HG03108 (cell line): ENCODE data around the gene PI4KA.
"Not testable (repeated sequence)": the region's sequence is repeated elsewhere in the genome, so short reads cannot be mapped to it uniquely, and the experiment has no call there.

ENCODE experiments used
- ATAC-seq: cut with Tn5 transposase; IDR thresholded peaks from one replicate; pipeline ENCODE4 v1.9.1; 2021; ENCODE audit warnings: moderate library complexity; ENCODE audit not compliant: unreplicated experiment

Gene PI4KA

GRCh38 chr22:20852076-20852475 is 6.5 kb downstream of the PI4KA start:
- no peak for ATAC-seq

GRCh38 chr22:20847318-20847822 is 11.2 kb downstream of the PI4KA start:
- ATAC-seq: no peak

GRCh38 chr22:20844055-20845037 is 14.3 kb downstream of the PI4KA start:
- no peak for ATAC-seq

GRCh38 chr22:20843501-20843900 is 15.1 kb downstream of the PI4KA start:
- no peak for ATAC-seq

GRCh38 chr22:20840646-20841371 is 17.8 kb downstream of the PI4KA start:
- ATAC-seq: no peak

- no peak for ATAC-seq
Observed at GRCh38 chr22:20839837-20840645, 18.6 kb downstream of the PI4KA start.

- ATAC-seq: not testable (repeated sequence)
Observed at GRCh38 chr22:20839354-20839753, 19.3 kb downstream of the PI4KA start.

- no peak for ATAC-seq
Observed at GRCh38 chr22:20836987-20837823, 21.4 kb downstream of the PI4KA start.

- no peak for ATAC-seq
Observed at GRCh38 chr22:20834725-20835124, 23.9 kb downstream of the PI4KA start.

- no peak for ATAC-seq
Observed at GRCh38 chr22:20834206-20834605, 24.4 kb downstream of the PI4KA start.

- ATAC-seq: no peak
Observed at GRCh38 chr22:20833225-20833665, 25.4 kb downstream of the PI4KA start.

- ATAC-seq: no peak
Observed at GRCh38 chr22:20829491-20830134, 29.0 kb downstream of the PI4KA start.

GRCh38 chr22:20826373-20827152 is 32.0 kb downstream of the PI4KA start:
- ATAC-seq: not testable (repeated sequence)

- ATAC-seq: no peak
Observed at GRCh38 chr22:20825624-20826023, 33.0 kb downstream of the PI4KA start.

- not testable (repeated sequence) for ATAC-seq
Observed at GRCh38 chr22:20825216-20825615, 33.4 kb downstream of the PI4KA start.

GRCh38 chr22:20823264-20823663 is 35.3 kb downstream of the PI4KA start:
- ATAC-seq: no peak

GRCh38 chr22:20822240-20822639 is 36.4 kb downstream of the PI4KA start:
- ATAC-seq: no peak

GRCh38 chr22:20821717-20822239 is 36.8 kb downstream of the PI4KA start:
- ATAC-seq: not testable (repeated sequence)
